HG03342 (cell line): ENCODE data around the gene IST1.

Experiments
- ATAC-seq: cut with Tn5 transposase; IDR thresholded peaks from one replicate; pipeline ENCODE4 v1.9.1; 2021; ENCODE audit warnings: mild to moderate bottlenecking, moderate library complexity; ENCODE audit not compliant: unreplicated experiment

IST1 gene

GRCh38 chr16:71961066-71962039 is 66.0 kb downstream of the IST1 start:
- peak; percentile 76 for ATAC-seq

- ATAC-seq = no peak
Measured at GRCh38 chr16:71963125-71963875, 68.0 kb downstream of the IST1 start.

- no peak for ATAC-seq
Measured at GRCh38 chr16:71965223-71965622, 69.9 kb downstream of the IST1 start.

GRCh38 chr16:71966932-71967331 is 71.6 kb downstream of the IST1 start:
- no peak for ATAC-seq

- no peak for ATAC-seq
Measured at GRCh38 chr16:71969353-71969752, 74.0 kb downstream of the IST1 start.

GRCh38 chr16:71971571-71971970 is 76.2 kb downstream of the IST1 start:
- ATAC-seq = no peak

- ATAC-seq = no peak
Measured at GRCh38 chr16:71972356-71972755, 77.0 kb downstream of the IST1 start.

GRCh38 chr16:71973001-71973400 is 77.7 kb downstream of the IST1 start:
- no peak for ATAC-seq

- ATAC-seq = no peak
Measured at GRCh38 chr16:71974068-71974818, 78.9 kb downstream of the IST1 start.
